Epidermal melanocyte (primary cell): ENCODE results near the gene UVSSA.
"Not testable (repeated sequence)": the region's sequence is repeated elsewhere in the genome, so short reads cannot be mapped to it uniquely, and the experiment has no call there.

ENCODE experiments used
- DNase-seq: peaks from one replicate; pipeline ENCODE4 v3.0.0; 2011; ENCODE audit warnings: low spot score; ENCODE audit not compliant: insufficient read length

Gene UVSSA

GRCh38 chr4:1330761-1331590 lies 16.0 kb upstream of the UVSSA start:
- no peak for DNase-seq

GRCh38 chr4:1331591-1332353 lies 15.2 kb upstream of the UVSSA start:
- DNase-seq, result no peak

- DNase-seq, result no peak
Measured at GRCh38 chr4:1332686-1333085, 14.3 kb upstream of the UVSSA start.

- no peak for DNase-seq
Measured at GRCh38 chr4:1333256-1333655, 13.8 kb upstream of the UVSSA start.

- DNase-seq, result peak; percentile 63
Measured at GRCh38 chr4:1333851-1334578, 13.0 kb upstream of the UVSSA start.

GRCh38 chr4:1334579-1334895 lies 12.5 kb upstream of the UVSSA start:
- peak; percentile 56 for DNase-seq

GRCh38 chr4:1335193-1335883 lies 11.7 kb upstream of the UVSSA start:
- not testable (repeated sequence) for DNase-seq

- no peak for DNase-seq
Measured at GRCh38 chr4:1336088-1336491, 10.9 kb upstream of the UVSSA start.

GRCh38 chr4:1337376-1337831 lies 9.6 kb upstream of the UVSSA start:
- DNase-seq, result no peak

GRCh38 chr4:1337951-1338751 lies 8.9 kb upstream of the UVSSA start:
- DNase-seq, result no peak

- no peak for DNase-seq
Measured at GRCh38 chr4:1338752-1339414, 8.1 kb upstream of the UVSSA start.

GRCh38 chr4:1339489-1339888 lies 7.5 kb upstream of the UVSSA start:
- no peak for DNase-seq

GRCh38 chr4:1340181-1340747 lies 6.7 kb upstream of the UVSSA start:
- no peak for DNase-seq

- no peak for DNase-seq
Measured at GRCh38 chr4:1340861-1341260, 6.1 kb upstream of the UVSSA start.

GRCh38 chr4:1342003-1342402 lies 5.0 kb upstream of the UVSSA start:
- no peak for DNase-seq

GRCh38 chr4:1344696-1345095 lies 2.3 kb upstream of the UVSSA start:
- no peak for DNase-seq

GRCh38 chr4:1345903-1346780 lies 866 bp upstream of the UVSSA start:
- no peak for DNase-seq

GRCh38 chr4:1347410-1347864 lies 429 bp downstream of the UVSSA start:
- peak; percentile 93 for DNase-seq
